ENCODE results near the gene TTLL4. TPM values are rescaled to one million over a fixed set of nuclear protein-coding genes. Genes with fewer than 3 reads are reported as not detected.

The TTLL4 gene
- total and polyA plus RNA-seq, 2 of the 8 experiments (the other 6 are each of a cell fraction or from before 2014, with no cell fraction given): 71.1 to 105 TPM

GRCh38 chr2:218671654-218672566 is 38.7 kb upstream of the TTLL4 start, which contains the start of the genes RNF25 and STK36 (continued):
- TF ChIP-seq CHD7 (IDR thresholded peaks at IDR 0.05; ENCODE audit: insufficient replicate concordance, low read length) (no peak), BRCA1 (IDR thresholded peaks at IDR 0.05; ENCODE audit: low read depth, low read length) (no peak), POLR2A (IDR thresholded peaks at IDR 0.05; ENCODE audit: control extremely low read depth in 1 of 2, low read depth in 2 of 2, low read length in 2 of 2) (peak; percentile 70 to 74), RXRA (IDR thresholded peaks at IDR 0.05; ENCODE audit: insufficient read depth, low read depth, low read length) (no peak), SP4 (IDR thresholded peaks at IDR 0.05; ENCODE audit: low read length) (peak; percentile 99), TBP (IDR thresholded peaks at IDR 0.05; ENCODE audit: low read depth, low read length) (peak; percentile 79), BACH1 (IDR thresholded peaks at IDR 0.05; ENCODE audit: low read length) (no peak), FOSL1 (IDR thresholded peaks at IDR 0.05; ENCODE audit: insufficient read depth, low read depth, low read length) (no peak), SIRT6 (IDR thresholded peaks at IDR 0.05; ENCODE audit: low read length) (no peak), BCL11A (IDR thresholded peaks at IDR 0.05; ENCODE audit: low read depth in 2 of 2, low read length in 2 of 2) (no peak), ASH2L (IDR thresholded peaks at IDR 0.05; ENCODE audit: low read length) (peak; percentile 74)

Measured in H1 (cell line).